Measurements from ENCODE around the gene SPTA1.

SPTA1 gene

DNA sequence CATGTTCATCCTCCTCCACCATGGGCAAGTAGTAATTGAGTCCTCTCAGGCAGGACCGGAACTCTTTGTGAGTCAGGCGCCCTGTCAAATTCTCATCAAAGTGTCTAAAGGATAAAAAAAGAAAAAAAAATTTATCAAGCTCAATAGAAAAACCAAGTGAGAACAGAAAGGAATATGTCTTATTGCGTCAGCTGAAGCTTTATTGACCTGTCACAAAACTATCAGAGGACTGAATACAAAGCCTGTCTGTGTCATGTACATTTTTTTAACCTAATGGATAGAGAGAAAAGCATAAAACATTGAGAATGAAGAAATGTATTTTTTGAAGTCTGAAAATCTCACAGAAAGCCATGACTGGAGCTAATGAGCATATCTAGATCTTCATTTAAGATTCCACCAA is 72.8 kb downstream of the SPTA1 start:
- Histone ChIP-seq H3K4me3 (ENCODE audit: low read depth, low read length) (no peak overlapping the region), H3K36me3 (ENCODE audit: control insufficient read depth, insufficient read depth, low read length) (no peaks in the 10 kb centered on the region), H3K9me3 (ENCODE audit: control insufficient read depth, insufficient read depth, low read length) (no peaks in the 10 kb centered on the region), H3K4me1 (ENCODE audit: control insufficient read depth, insufficient read depth, low read length) (no peaks in the 10 kb centered on the region), H3K9ac (ENCODE audit: low read depth, low read length) (no peak overlapping the region), H3K27me3 (ENCODE audit: control insufficient read depth, insufficient read depth, low read length) (no peaks in the 10 kb centered on the region)

DNA sequence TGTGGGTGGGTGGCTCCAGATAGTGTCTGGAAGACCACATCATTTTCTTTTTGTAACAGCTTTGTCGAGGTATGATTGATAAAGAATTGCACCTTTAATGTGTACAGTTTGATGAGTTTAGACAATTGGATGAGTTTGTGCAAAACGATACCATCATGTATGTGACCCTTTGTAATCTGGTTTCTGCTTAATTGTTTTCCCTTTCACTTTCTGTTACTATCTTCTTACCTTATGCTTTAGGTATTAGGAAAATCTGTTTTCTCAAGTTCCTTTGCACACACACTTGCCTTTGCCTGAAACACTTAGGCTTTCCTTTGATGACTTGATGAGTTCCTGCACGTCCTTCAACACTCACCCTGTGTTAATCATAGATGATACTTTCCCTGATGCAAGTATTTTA is 74.6 kb downstream of the SPTA1 start:
- H3K36me3 ChIP-seq (ENCODE audit: control insufficient read depth, insufficient read depth, low read length) = no peaks in the 10 kb centered on the region
- no peaks in the 10 kb centered on the region for H3K9me3 ChIP-seq (ENCODE audit: control insufficient read depth, insufficient read depth, low read length)

DNA sequence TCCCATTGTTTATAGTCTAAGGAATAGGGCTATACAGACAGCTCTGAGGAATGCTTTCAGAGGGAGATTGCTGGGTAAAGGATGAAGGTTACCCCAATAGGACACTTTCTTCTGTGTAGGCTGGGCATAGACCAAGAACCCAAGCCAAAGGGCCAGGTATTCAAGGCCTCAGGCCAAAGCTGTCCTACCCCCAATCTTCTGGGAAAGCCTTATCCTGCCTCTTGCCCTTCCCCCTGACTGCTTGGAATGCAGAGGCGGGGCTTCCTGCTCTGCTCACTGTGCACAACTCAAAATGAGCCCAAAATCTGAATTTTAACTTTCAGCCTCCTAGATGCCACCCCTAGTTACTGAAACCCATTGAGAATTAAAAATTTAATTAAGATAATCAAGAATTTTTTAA is 79.2 kb downstream of the SPTA1 start:
- no peak overlapping the region for H3K4me3 ChIP-seq (ENCODE audit: low read depth, low read length)
- no peaks in the 10 kb centered on the region for H3K36me3 ChIP-seq (ENCODE audit: control insufficient read depth, insufficient read depth, low read length)
- H3K4me1 ChIP-seq (ENCODE audit: control insufficient read depth, insufficient read depth, low read length) = peaks cover 2% of the 10 kb centered on the region
- H3K9ac ChIP-seq (ENCODE audit: low read depth, low read length) = no peak overlapping the region
- no peaks in the 10 kb centered on the region for H3K9me3 ChIP-seq (ENCODE audit: control insufficient read depth, insufficient read depth, low read length)
- no peaks in the 10 kb centered on the region for H3K27me3 ChIP-seq (ENCODE audit: control insufficient read depth, insufficient read depth, low read length)

More for the DNA sequence above, 74.6 kb downstream of the SPTA1 start:
- Histone ChIP-seq H3K4me3 (ENCODE audit: low read depth, low read length) (no peak overlapping the region), H3K4me1 (ENCODE audit: control insufficient read depth, insufficient read depth, low read length) (peaks cover 2% of the 10 kb centered on the region), H3K9ac (ENCODE audit: low read depth, low read length) (no peak overlapping the region), H3K27me3 (ENCODE audit: control insufficient read depth, insufficient read depth, low read length) (no peaks in the 10 kb centered on the region)

DNA sequence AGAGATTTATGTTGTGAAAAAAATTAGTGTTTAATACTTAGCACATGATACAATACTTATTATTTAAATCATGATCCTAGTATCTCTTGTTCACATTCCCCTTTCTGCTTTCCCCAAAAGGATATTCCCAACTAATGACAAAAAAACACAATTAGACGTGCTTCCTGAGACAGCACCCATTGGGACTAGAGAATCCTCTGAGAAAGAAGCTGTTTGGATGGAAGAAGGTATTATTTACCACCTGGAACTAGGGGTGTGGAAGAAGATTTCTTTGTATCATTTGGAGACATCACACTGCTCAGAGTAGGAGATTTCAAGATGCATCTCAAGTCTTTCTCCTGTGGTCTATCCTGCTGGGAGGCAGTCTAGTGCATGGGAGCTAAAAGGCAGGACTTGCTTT is 81.5 kb downstream of the SPTA1 start, which contains the start of gene OR10Z1:
OR10Z1 (plus strand) TSS at position 301 of the 400 bp plus-strand sequence. CDS start 1,171 bp downstream, outside the sequence.
- Histone ChIP-seq H3K9me3 (ENCODE audit: control insufficient read depth, insufficient read depth, low read length) (no peaks in the 10 kb centered on the region), H3K36me3 (ENCODE audit: control insufficient read depth, insufficient read depth, low read length) (no peaks in the 10 kb centered on the region), H3K4me3 (ENCODE audit: low read depth, low read length) (no peak within 1 kb of the TSS), H3K4me1 (ENCODE audit: control insufficient read depth, insufficient read depth, low read length) (peaks cover 2% of the 10 kb centered on the region), H3K27me3 (ENCODE audit: control insufficient read depth, insufficient read depth, low read length) (no peaks in the 10 kb centered on the region), H3K9ac (ENCODE audit: low read depth, low read length) (no peak within 1 kb of the TSS)

DNA sequence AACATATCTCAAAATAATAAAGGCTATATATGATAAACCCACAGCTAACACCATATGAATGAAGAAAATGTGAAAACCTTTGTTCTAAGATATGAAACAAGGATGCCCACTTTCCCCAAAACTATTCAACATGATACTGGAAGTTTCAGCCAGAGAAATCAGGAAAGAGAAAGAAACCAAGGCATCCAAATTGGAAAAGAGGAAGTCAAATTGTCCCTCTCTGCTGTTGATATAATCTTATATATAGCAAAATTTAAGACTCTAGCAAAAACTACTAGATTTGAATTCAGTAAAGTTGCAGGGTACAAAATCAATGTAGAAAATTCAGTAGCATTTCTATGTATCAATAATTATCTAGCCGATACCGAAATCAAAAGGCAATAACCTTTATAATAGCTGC is 85.8 kb downstream of the SPTA1 start:
- Histone ChIP-seq H3K27me3 (ENCODE audit: control insufficient read depth, insufficient read depth, low read length) (no peaks in the 10 kb centered on the region), H3K4me1 (ENCODE audit: control insufficient read depth, insufficient read depth, low read length) (no peaks in the 10 kb centered on the region), H3K4me3 (ENCODE audit: low read depth, low read length) (no peak overlapping the region)

DNA sequence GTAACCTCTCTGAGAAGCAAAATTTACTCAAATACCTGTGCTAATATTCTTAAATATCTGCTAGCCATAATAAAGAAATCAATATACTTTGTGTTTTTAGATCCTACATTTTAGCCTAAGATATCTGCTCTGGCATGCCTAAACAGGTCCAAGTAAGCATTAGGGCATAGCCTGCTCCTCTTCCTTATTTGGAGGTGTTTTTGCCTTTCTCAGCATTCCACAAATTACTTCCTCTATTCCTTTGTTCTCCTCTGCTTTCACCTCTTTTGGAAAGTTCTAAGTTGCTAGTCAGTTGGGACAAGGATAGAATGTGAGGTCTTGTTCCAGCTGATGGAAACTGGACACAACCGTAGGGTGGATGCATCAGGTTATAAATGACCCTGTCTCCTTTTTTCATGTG is 99.6 kb downstream of the SPTA1 start:
- Histone ChIP-seq H3K4me3 (ENCODE audit: low read depth, low read length) (no peak overlapping the region), H3K36me3 (ENCODE audit: control insufficient read depth, insufficient read depth, low read length) (no peaks in the 10 kb centered on the region), H3K9ac (ENCODE audit: low read depth, low read length) (no peak overlapping the region), H3K4me1 (ENCODE audit: control insufficient read depth, insufficient read depth, low read length) (no peaks in the 10 kb centered on the region), H3K27me3 (ENCODE audit: control insufficient read depth, insufficient read depth, low read length) (no peaks in the 10 kb centered on the region), H3K9me3 (ENCODE audit: control insufficient read depth, insufficient read depth, low read length) (peaks cover 7% of the 10 kb centered on the region)

More for the DNA sequence above, 85.8 kb downstream of the SPTA1 start:
- Histone ChIP-seq H3K36me3 (ENCODE audit: control insufficient read depth, insufficient read depth, low read length) (no peaks in the 10 kb centered on the region), H3K9me3 (ENCODE audit: control insufficient read depth, insufficient read depth, low read length) (peaks cover 3% of the 10 kb centered on the region), H3K9ac (ENCODE audit: low read depth, low read length) (no peak overlapping the region)

DNA sequence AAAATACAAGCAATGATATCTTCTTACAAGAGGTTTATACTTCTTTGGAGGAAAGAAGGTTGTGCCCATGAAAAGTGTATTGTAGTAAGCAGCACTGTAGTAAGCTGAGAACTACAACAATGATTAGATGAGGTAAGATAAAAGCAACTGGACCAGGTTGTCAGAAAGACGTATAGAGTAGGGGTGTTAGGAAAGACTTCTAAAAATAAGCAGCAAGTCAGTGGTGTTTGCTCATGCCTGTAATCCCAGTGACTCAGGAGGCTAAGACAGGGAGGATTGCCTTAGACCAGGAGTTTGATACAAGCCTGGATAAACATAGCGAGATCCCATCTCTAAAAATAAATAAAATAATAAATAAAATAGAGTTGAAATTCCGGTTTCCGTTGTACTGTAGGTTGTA is 102.6 kb downstream of the SPTA1 start:
- H3K4me3 ChIP-seq (ENCODE audit: low read depth, low read length) = no peak overlapping the region
- peaks cover 7% of the 10 kb centered on the region for H3K9me3 ChIP-seq (ENCODE audit: control insufficient read depth, insufficient read depth, low read length)
- no peak overlapping the region for H3K9ac ChIP-seq (ENCODE audit: low read depth, low read length)
- no peaks in the 10 kb centered on the region for H3K36me3 ChIP-seq (ENCODE audit: control insufficient read depth, insufficient read depth, low read length)
- H3K4me1 ChIP-seq (ENCODE audit: control insufficient read depth, insufficient read depth, low read length) = no peaks in the 10 kb centered on the region
- no peaks in the 10 kb centered on the region for H3K27me3 ChIP-seq (ENCODE audit: control insufficient read depth, insufficient read depth, low read length)

DNA sequence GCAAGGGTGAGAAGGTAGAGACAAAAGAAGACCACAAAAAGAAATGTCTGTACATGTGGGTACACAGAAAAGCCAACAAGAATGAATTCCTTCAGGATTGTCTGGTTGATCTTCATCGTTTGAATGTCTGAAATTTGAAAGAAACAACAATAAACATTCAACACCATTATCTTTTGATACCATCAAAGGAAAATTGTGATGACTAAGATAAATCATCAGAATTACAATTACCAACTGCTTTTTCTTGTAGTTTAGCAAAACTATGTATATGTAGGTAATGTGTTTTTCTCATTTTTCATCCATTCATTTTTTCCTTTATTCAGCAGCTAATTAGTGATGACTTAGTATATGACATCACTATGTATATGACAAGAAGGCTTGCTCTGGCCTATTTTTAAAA is 106.8 kb downstream of the SPTA1 start, which contains the start of gene OR10X1:
OR10X1 (minus strand) TSS at position 167 of the 400 bp plus-strand sequence; CDS start at position 167, 0 bp downstream.
- Histone ChIP-seq H3K4me3 (ENCODE audit: low read depth, low read length) (no peak within 1 kb of the TSS), H3K9ac (ENCODE audit: low read depth, low read length) (no peak within 1 kb of the TSS), H3K9me3 (ENCODE audit: control insufficient read depth, insufficient read depth, low read length) (no peaks in the 10 kb centered on the region), H3K36me3 (ENCODE audit: control insufficient read depth, insufficient read depth, low read length) (no peaks in the 10 kb centered on the region), H3K27me3 (ENCODE audit: control insufficient read depth, insufficient read depth, low read length) (no peaks in the 10 kb centered on the region), H3K4me1 (ENCODE audit: control insufficient read depth, insufficient read depth, low read length) (no peaks in the 10 kb centered on the region)

DNA sequence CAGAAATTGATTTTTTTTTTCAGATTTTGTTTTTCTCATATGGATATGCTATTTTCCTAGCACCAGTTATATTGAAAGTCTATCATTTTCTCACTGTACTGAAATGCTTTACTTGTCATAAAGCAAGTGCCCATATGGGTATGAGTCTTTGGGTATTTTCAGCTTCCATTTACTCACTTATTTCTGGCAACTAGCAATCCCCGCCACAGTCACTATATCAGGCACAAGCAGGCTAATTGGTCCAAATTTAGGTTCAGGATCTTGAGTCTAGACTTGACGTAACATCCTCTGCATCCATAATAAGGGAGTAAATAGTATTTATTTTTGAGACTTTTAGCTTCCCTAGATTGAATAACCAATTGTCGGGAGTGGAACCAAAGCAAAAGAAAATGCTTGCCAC is 109.0 kb downstream of the SPTA1 start:
- H3K4me3 ChIP-seq (ENCODE audit: low read depth, low read length) = no peak overlapping the region
- no peaks in the 10 kb centered on the region for H3K27me3 ChIP-seq (ENCODE audit: control insufficient read depth, insufficient read depth, low read length)
- H3K4me1 ChIP-seq (ENCODE audit: control insufficient read depth, insufficient read depth, low read length) = no peaks in the 10 kb centered on the region
- no peak overlapping the region for H3K9ac ChIP-seq (ENCODE audit: low read depth, low read length)
- H3K9me3 ChIP-seq (ENCODE audit: control insufficient read depth, insufficient read depth, low read length) = no peaks in the 10 kb centered on the region
- H3K36me3 ChIP-seq (ENCODE audit: control insufficient read depth, insufficient read depth, low read length) = no peaks in the 10 kb centered on the region

DNA sequence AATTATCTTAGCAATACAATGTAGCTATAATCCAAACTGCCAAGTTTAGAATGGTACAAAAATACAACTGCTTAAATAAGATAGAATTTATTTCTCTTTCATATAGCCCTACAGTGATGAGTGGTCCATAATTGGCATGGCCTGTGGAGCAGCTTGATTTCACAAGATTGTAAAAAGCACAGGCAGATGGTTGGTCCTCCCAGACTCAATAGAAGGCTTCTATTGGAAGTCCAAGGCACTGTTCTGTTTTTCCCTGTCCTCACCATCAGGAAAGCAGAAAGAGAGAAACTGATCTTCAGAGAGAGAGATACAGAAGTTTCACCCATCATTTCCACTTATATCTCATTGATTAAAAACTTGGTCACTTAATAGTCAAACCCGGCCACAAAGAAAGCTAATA is 114.3 kb downstream of the SPTA1 start:
- Histone ChIP-seq H3K27me3 (ENCODE audit: control insufficient read depth, insufficient read depth, low read length) (no peaks in the 10 kb centered on the region), H3K4me3 (ENCODE audit: low read depth, low read length) (no peak overlapping the region), H3K9me3 (ENCODE audit: control insufficient read depth, insufficient read depth, low read length) (no peaks in the 10 kb centered on the region), H3K36me3 (ENCODE audit: control insufficient read depth, insufficient read depth, low read length) (no peaks in the 10 kb centered on the region), H3K9ac (ENCODE audit: low read depth, low read length) (no peak overlapping the region), H3K4me1 (ENCODE audit: control insufficient read depth, insufficient read depth, low read length) (no peaks in the 10 kb centered on the region)

DNA sequence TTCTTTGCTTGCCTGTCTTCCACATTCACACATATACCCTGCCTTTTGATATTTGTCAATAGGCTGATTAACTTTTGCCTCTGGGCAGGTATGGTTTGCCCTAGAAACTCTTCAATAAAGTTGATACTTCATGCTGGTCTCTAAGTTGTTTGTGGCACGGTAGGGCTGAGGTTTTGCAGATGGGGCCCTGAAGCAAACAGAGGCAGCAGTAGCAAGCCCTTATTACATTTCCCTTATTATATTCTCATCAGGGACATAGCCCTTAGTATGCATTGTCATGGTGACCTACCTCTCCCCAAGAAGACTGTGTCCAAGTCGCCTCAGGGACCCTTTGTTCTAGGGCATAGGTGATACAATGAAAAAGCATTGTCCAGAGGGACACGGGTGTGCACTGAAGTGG is 116.0 kb downstream of the SPTA1 start, which contains the start of gene OR6P1:
OR6P1 (minus strand) TSS at position 101 of the 400 bp plus-strand sequence. CDS start 6,976 bp downstream, outside the sequence.
- Histone ChIP-seq H3K9ac (ENCODE audit: low read depth, low read length) (no peak within 1 kb of the TSS), H3K36me3 (ENCODE audit: control insufficient read depth, insufficient read depth, low read length) (no peaks in the 10 kb centered on the region), H3K4me1 (ENCODE audit: control insufficient read depth, insufficient read depth, low read length) (no peaks in the 10 kb centered on the region), H3K27me3 (ENCODE audit: control insufficient read depth, insufficient read depth, low read length) (no peaks in the 10 kb centered on the region), H3K4me3 (ENCODE audit: low read depth, low read length) (no peak within 1 kb of the TSS), H3K9me3 (ENCODE audit: control insufficient read depth, insufficient read depth, low read length) (no peaks in the 10 kb centered on the region)

DNA sequence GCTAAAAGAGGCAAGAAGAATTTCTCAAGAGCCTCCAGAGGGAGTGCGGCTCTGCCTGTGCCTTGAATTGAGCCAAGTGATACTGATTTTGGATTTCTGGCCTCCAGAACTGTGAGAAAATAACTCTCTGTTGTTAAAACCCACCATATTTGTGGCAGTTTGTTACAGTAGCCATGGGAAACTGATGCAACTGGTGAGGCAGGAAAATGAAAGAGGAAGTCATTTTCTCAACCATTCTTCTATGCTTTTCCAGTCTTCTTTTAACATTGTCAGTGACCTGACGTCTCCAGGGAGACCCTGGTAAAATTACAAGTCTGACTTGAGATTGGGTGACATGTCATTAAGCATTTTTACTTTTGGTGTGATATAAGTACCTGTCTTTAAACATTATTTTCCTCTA is 121.9 kb downstream of the SPTA1 start:
- no peak overlapping the region for H3K4me3 ChIP-seq (ENCODE audit: low read depth, low read length)
- no peaks in the 10 kb centered on the region for H3K9me3 ChIP-seq (ENCODE audit: control insufficient read depth, insufficient read depth, low read length)
- H3K36me3 ChIP-seq (ENCODE audit: control insufficient read depth, insufficient read depth, low read length) = no peaks in the 10 kb centered on the region
- H3K27me3 ChIP-seq (ENCODE audit: control insufficient read depth, insufficient read depth, low read length) = no peaks in the 10 kb centered on the region
- no peaks in the 10 kb centered on the region for H3K4me1 ChIP-seq (ENCODE audit: control insufficient read depth, insufficient read depth, low read length)
- no peak overlapping the region for H3K9ac ChIP-seq (ENCODE audit: low read depth, low read length)

Measured in iPS-15b (cell line).